HG03575 (cell line): Measurements from ENCODE around the gene CACNA1D.
A peak's percentile ranks its signal among the peaks of the same experiment; 100 is the strongest.

Experiments
- ATAC-seq: cut with Tn5 transposase; IDR thresholded peaks from one replicate; pipeline ENCODE4 v1.9.1; 2021; ENCODE audit not compliant: unreplicated experiment, insufficient number of reproducible peaks, low FRiP score; ENCODE audit errors: extremely low read depth

CACNA1D gene

GRCh38 chr3:53716998-53717397, 222.6 kb downstream of the CACNA1D start:
- no peak for ATAC-seq

GRCh38 chr3:53718462-53718861, 224.1 kb downstream of the CACNA1D start:
- ATAC-seq, result no peak

- no peak for ATAC-seq
These were observed 225.4 kb downstream of the CACNA1D start for GRCh38 chr3:53719796-53720195.

- no peak for ATAC-seq
These were observed 227.0 kb downstream of the CACNA1D start for GRCh38 chr3:53721187-53722119.

GRCh38 chr3:53724566-53724965, 230.2 kb downstream of the CACNA1D start:
- no peak for ATAC-seq

- no peak for ATAC-seq
These were observed 231.1 kb downstream of the CACNA1D start for GRCh38 chr3:53725387-53725995.

- no peak for ATAC-seq
These were observed 232.2 kb downstream of the CACNA1D start for GRCh38 chr3:53726643-53727042.

- ATAC-seq, result no peak
These were observed 234.2 kb downstream of the CACNA1D start for GRCh38 chr3:53728606-53729005.

- ATAC-seq, result no peak
These were observed 234.7 kb downstream of the CACNA1D start for GRCh38 chr3:53729159-53729558.

- no peak for ATAC-seq
These were observed 235.2 kb downstream of the CACNA1D start for GRCh38 chr3:53729618-53730017.

GRCh38 chr3:53730576-53730975, 236.2 kb downstream of the CACNA1D start:
- ATAC-seq, result no peak

GRCh38 chr3:53731934-53732624, 237.7 kb downstream of the CACNA1D start:
- no peak for ATAC-seq

- ATAC-seq, result no peak
These were observed 239.0 kb downstream of the CACNA1D start for GRCh38 chr3:53733446-53733845.

GRCh38 chr3:53739966-53740365, 245.6 kb downstream of the CACNA1D start:
- no peak for ATAC-seq

- ATAC-seq, result no peak
These were observed 246.5 kb downstream of the CACNA1D start for GRCh38 chr3:53740956-53741355.

GRCh38 chr3:53744351-53744750, 249.9 kb downstream of the CACNA1D start:
- ATAC-seq, result no peak

GRCh38 chr3:53747559-53747958, 253.1 kb downstream of the CACNA1D start:
- no peak for ATAC-seq

GRCh38 chr3:53748512-53749271, 254.3 kb downstream of the CACNA1D start:
- peak; percentile 87 for ATAC-seq

- ATAC-seq, result no peak
These were observed 255.0 kb downstream of the CACNA1D start for GRCh38 chr3:53749448-53749847.
